Vagina (tissue), 2 donors: ENCODE measurements around the gene MRPS27.

ENCODE experiments used
- CTCF ChIP-seq, 3 experiments: fragments of 450-650 bp in 2 of 3; fragments of 200-600 bp in 1 of 3; sonication (generic) in 1 of 3; IDR thresholded peaks; one replicate each; pipeline ENCODE4 v1.5.1; 2017 to 2019; ENCODE audit warnings: antibody characterized with exemption in 3 of 3, mild to moderate bottlenecking in 2 of 3, moderate library complexity in 2 of 3
- POLR2AphosphoS5 ChIP-seq, 2 donors: sonication (generic); formaldehyde crosslinking; IDR thresholded peaks; one replicate each; pipeline ENCODE4 v1.9.0; 2017; ENCODE audit warnings: antibody characterized with exemption in 2 of 2, mild to moderate bottlenecking in 2 of 2, low read depth in 1 of 2; ENCODE audit not compliant: insufficient read depth in 1 of 2

- TF ChIP-seq CTCF (IDR thresholded peaks at IDR 0.05) (no peak), POLR2AphosphoS5 (IDR thresholded peaks at IDR 0.05; ENCODE audit: insufficient read depth in 1 of 2, low read depth in 1 of 2) (no peak)
These were observed 117.7 kb downstream of the MRPS27 start for GRCh38 chr5:72202331-72202825.
